Activated naive CD8-positive, alpha-beta T cell treated with anti-CD3 and anti-CD28 coated beads, Interleukin-2, amount 50 U/mL, for 24 hours (primary cell): Measurements from ENCODE around the gene ATN1.

ENCODE experiments used
- ATAC-seq: fragments of 150-1000 bp; cut with Tn5 transposase; one replicate; pipeline ENCODE4 v1.10.0; 2021
- DNase-seq: peaks from one replicate; pipeline ENCODE4 v3.0.0; 2021
- H3K27ac Mint-ChIP-seq: one replicate; pipeline ENCODE4 v1.8.0; 2021; ENCODE audit warnings: mild to moderate bottlenecking, mixed read lengths
- H3K27me3 Mint-ChIP-seq: one replicate; pipeline ENCODE4 v1.8.0; 2021; ENCODE audit warnings: mixed read lengths
- H3K36me3 Mint-ChIP-seq: one replicate; pipeline ENCODE4 v1.8.0; 2021; ENCODE audit warnings: low read depth, mixed read lengths
- H3K4me1 Mint-ChIP-seq: one replicate; pipeline ENCODE4 v1.8.0; 2021; ENCODE audit warnings: mixed read lengths
- H3K4me3 Mint-ChIP-seq: one replicate; pipeline ENCODE4 v1.8.0; 2021; ENCODE audit warnings: mild to moderate bottlenecking, moderate library complexity, mixed read lengths
- H3K9me3 Mint-ChIP-seq: one replicate; pipeline ENCODE4 v1.8.0; 2021; ENCODE audit warnings: mixed read lengths

ATN1 gene

GRCh38 chr12:6977653-6978052 lies 49.9 kb downstream of the ATN1 start:
- Mint-ChIP-seq H3K9me3 (no peaks in the 10 kb centered on the region), H3K36me3 (peaks cover 54% of the 10 kb centered on the region), H3K27ac (peak overlapping the region; percentile 27), H3K4me3 (no peak overlapping the region), H3K27me3 (no peaks in the 10 kb centered on the region), H3K4me1 (peaks cover 23% of the 10 kb centered on the region)
- DNase-seq (no peak), ATAC-seq (no peak)

- H3K36me3 Mint-ChIP-seq: peaks cover 53% of the 10 kb centered on the region
Measured at GRCh38 chr12:6978188-6978587, 50.4 kb downstream of the ATN1 start.

GRCh38 chr12:6978611-6979011 lies 50.9 kb downstream of the ATN1 start:
- H3K27me3 Mint-ChIP-seq: no peaks in the 10 kb centered on the region
- ATAC-seq: no peak
- no peak for DNase-seq
- H3K4me1 Mint-ChIP-seq: peaks cover 15% of the 10 kb centered on the region
- H3K9me3 Mint-ChIP-seq: no peaks in the 10 kb centered on the region
- no peak overlapping the region for H3K4me3 Mint-ChIP-seq
- peak overlapping the region; percentile 35 for H3K27ac Mint-ChIP-seq
- H3K36me3 Mint-ChIP-seq: peaks cover 53% of the 10 kb centered on the region

More at GRCh38 chr12:6978188-6978587, 50.4 kb downstream of the ATN1 start:
- Mint-ChIP-seq H3K27ac (peak overlapping the region; percentile 35), H3K9me3 (no peaks in the 10 kb centered on the region), H3K4me1 (peaks cover 18% of the 10 kb centered on the region), H3K4me3 (no peak overlapping the region), H3K27me3 (no peaks in the 10 kb centered on the region)
- DNase-seq (no peak), ATAC-seq (no peak)

GRCh38 chr12:6979021-6979420 lies 51.3 kb downstream of the ATN1 start:
- H3K9me3 Mint-ChIP-seq: no peaks in the 10 kb centered on the region
- H3K27ac Mint-ChIP-seq: peak overlapping the region; percentile 74
- H3K4me1 Mint-ChIP-seq: peaks cover 11% of the 10 kb centered on the region
- ATAC-seq: no peak
- H3K36me3 Mint-ChIP-seq: peaks cover 49% of the 10 kb centered on the region
- no peak for DNase-seq
- no peak overlapping the region for H3K4me3 Mint-ChIP-seq
- H3K27me3 Mint-ChIP-seq: no peaks in the 10 kb centered on the region

GRCh38 chr12:6979453-6979852 lies 51.7 kb downstream of the ATN1 start:
- Mint-ChIP-seq H3K27me3 (no peaks in the 10 kb centered on the region), H3K27ac (peak overlapping the region; percentile 74), H3K9me3 (no peaks in the 10 kb centered on the region), H3K4me3 (no peak overlapping the region), H3K4me1 (peaks cover 9% of the 10 kb centered on the region), H3K36me3 (peaks cover 47% of the 10 kb centered on the region)
- ATAC-seq (no peak), DNase-seq (no peak)

- H3K9me3 Mint-ChIP-seq: no peaks in the 10 kb centered on the region
- H3K27me3 Mint-ChIP-seq: no peaks in the 10 kb centered on the region
- H3K4me3 Mint-ChIP-seq: no peak overlapping the region
- DNase-seq (no peak), ATAC-seq (no peak)
- H3K4me1 Mint-ChIP-seq: peaks cover 7% of the 10 kb centered on the region
- H3K36me3 Mint-ChIP-seq: peaks cover 44% of the 10 kb centered on the region
- no peak overlapping the region for H3K27ac Mint-ChIP-seq
Measured at GRCh38 chr12:6980075-6980474, 52.3 kb downstream of the ATN1 start.

- Mint-ChIP-seq H3K9me3 (no peaks in the 10 kb centered on the region), H3K27me3 (no peaks in the 10 kb centered on the region), H3K36me3 (peaks cover 38% of the 10 kb centered on the region), H3K4me1 (peaks cover 2% of the 10 kb centered on the region), H3K4me3 (no peak overlapping the region), H3K27ac (no peak overlapping the region)
- DNase-seq (no peak), ATAC-seq (no peak)
Measured at GRCh38 chr12:6980740-6981139, 53.0 kb downstream of the ATN1 start.

- no peak for ATAC-seq
- H3K4me1 Mint-ChIP-seq: no peaks in the 10 kb centered on the region
- H3K27me3 Mint-ChIP-seq: no peaks in the 10 kb centered on the region
- no peak overlapping the region for H3K4me3 Mint-ChIP-seq
- H3K27ac Mint-ChIP-seq: no peak overlapping the region
- H3K9me3 Mint-ChIP-seq: no peaks in the 10 kb centered on the region
- H3K36me3 Mint-ChIP-seq: peaks cover 37% of the 10 kb centered on the region
- DNase-seq: no peak
Measured at GRCh38 chr12:6981152-6982052, 53.6 kb downstream of the ATN1 start.

- ATAC-seq (no peak), DNase-seq (no peak)
- Mint-ChIP-seq H3K27me3 (no peaks in the 10 kb centered on the region), H3K27ac (no peak overlapping the region), H3K9me3 (no peaks in the 10 kb centered on the region), H3K4me3 (no peak overlapping the region), H3K36me3 (peaks cover 28% of the 10 kb centered on the region), H3K4me1 (no peaks in the 10 kb centered on the region)
Measured at GRCh38 chr12:6982532-6982931, 54.8 kb downstream of the ATN1 start.

GRCh38 chr12:6987956-6988553 lies 60.3 kb downstream of the ATN1 start:
- no peak overlapping the region for H3K4me3 Mint-ChIP-seq
- ATAC-seq (no peak), DNase-seq (no peak)
- H3K27me3 Mint-ChIP-seq: no peaks in the 10 kb centered on the region
- no peaks in the 10 kb centered on the region for H3K9me3 Mint-ChIP-seq
- no peaks in the 10 kb centered on the region for H3K4me1 Mint-ChIP-seq
- peaks cover 31% of the 10 kb centered on the region for H3K36me3 Mint-ChIP-seq
- no peak overlapping the region for H3K27ac Mint-ChIP-seq
